GM19468 (cell line): Measurements from ENCODE around the gene AR.

ENCODE experiments used
- ATAC-seq: cut with Tn5 transposase; IDR thresholded peaks from one replicate; pipeline ENCODE4 v1.9.1; 2021; ENCODE audit warnings: mild to moderate bottlenecking, moderate library complexity, moderate number of reproducible peaks; ENCODE audit not compliant: unreplicated experiment; ENCODE audit errors: extremely low read depth

Gene AR

GRCh38 chrX:67721321-67721720 lies 177.5 kb downstream of the AR start:
- ATAC-seq = no peak

- no peak for ATAC-seq
These were observed 179.9 kb downstream of the AR start for GRCh38 chrX:67723580-67724351.

- ATAC-seq = no peak
These were observed 180.7 kb downstream of the AR start for GRCh38 chrX:67724359-67725110.

- ATAC-seq = no peak
These were observed 181.7 kb downstream of the AR start for GRCh38 chrX:67725471-67725870.

- no peak for ATAC-seq
These were observed 182.2 kb downstream of the AR start for GRCh38 chrX:67726018-67726417.

GRCh38 chrX:67727576-67727975 lies 183.8 kb downstream of the AR start:
- no peak for ATAC-seq

- no peak for ATAC-seq
These were observed 186.5 kb downstream of the AR start for GRCh38 chrX:67730296-67730695.

- no peak for ATAC-seq
These were observed 187.2 kb downstream of the AR start for GRCh38 chrX:67731061-67731460.

- no peak for ATAC-seq
These were observed 189.0 kb downstream of the AR start for GRCh38 chrX:67732864-67733263.

- ATAC-seq = no peak
These were observed 190.4 kb downstream of the AR start for GRCh38 chrX:67734111-67734753.

- no peak for ATAC-seq
These were observed 205.7 kb downstream of the AR start for GRCh38 chrX:67749536-67749935.

GRCh38 chrX:67750694-67751093 lies 206.9 kb downstream of the AR start:
- ATAC-seq = no peak

GRCh38 chrX:67759018-67759417 lies 215.2 kb downstream of the AR start:
- no peak for ATAC-seq

GRCh38 chrX:67777148-67777547 lies 233.3 kb downstream of the AR start:
- no peak for ATAC-seq

GRCh38 chrX:67779099-67779498 lies 235.3 kb downstream of the AR start:
- ATAC-seq = no peak
